AG09309 (cell line): ENCODE measurements around the gene MLYCD.
"Not testable (repeated sequence)": the region's sequence is repeated elsewhere in the genome, so short reads cannot be mapped to it uniquely, and the experiment has no call there.

Experiments
- DNase-seq: peaks from one replicate; pipeline ENCODE4 v3.0.0-alpha.2; 2010; ENCODE audit warnings: low read depth
- H3K4me3 ChIP-seq: 2 replicates; pipeline ENCODE4 v1.5.1; 2011; ENCODE audit warnings: mild to moderate bottlenecking, low read depth, low read length, moderate library complexity; ENCODE audit not compliant: control insufficient read depth
- CTCF ChIP-seq: IDR thresholded peaks from 2 replicates; pipeline ENCODE4 v1.5.1; 2011; ENCODE audit warnings: mild to moderate bottlenecking, low read depth, low read length, inconsistent platforms; ENCODE audit not compliant: insufficient read depth, control insufficient read depth; ENCODE audit errors: missing control alignments

The MLYCD gene

GRCh38 chr16:83948914-83949723 is 50.2 kb downstream of the MLYCD start:
- TF ChIP-seq CTCF, result no peak
- H3K4me3 ChIP-seq, result no peak overlapping the region
- no peak for DNase-seq

- no peak for DNase-seq
- no peak for TF ChIP-seq CTCF
- no peak overlapping the region for H3K4me3 ChIP-seq
Measured at GRCh38 chr16:83949724-83950001, 50.7 kb downstream of the MLYCD start.

- not testable (repeated sequence) for DNase-seq, H3K4me3 ChIP-seq
Measured at GRCh38 chr16:83950862-83951399, 52.0 kb downstream of the MLYCD start.

DNA sequence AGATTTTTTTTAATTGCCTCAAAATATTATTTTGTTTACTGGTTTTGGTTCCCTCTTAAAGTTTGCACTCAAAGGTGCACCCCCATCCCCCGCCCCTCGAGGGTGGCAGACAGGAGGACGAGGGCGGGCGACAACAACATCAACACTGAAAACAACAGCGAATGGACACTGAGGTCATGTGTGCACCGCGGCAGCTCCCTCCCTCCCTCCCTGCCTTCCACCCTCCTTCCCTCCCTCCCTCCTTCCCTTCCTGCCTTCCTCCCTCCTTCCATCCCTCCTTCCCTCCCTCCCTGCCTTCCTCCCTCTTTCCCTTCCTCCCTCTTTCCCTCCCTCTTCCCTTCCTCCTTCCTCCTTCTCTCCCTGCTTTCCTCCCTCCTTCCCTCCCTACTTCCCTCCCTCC is 52.6 kb downstream of the MLYCD start:
- DNase-seq, result no peak
- no peak overlapping the region for H3K4me3 ChIP-seq
- no peak for TF ChIP-seq CTCF

DNA sequence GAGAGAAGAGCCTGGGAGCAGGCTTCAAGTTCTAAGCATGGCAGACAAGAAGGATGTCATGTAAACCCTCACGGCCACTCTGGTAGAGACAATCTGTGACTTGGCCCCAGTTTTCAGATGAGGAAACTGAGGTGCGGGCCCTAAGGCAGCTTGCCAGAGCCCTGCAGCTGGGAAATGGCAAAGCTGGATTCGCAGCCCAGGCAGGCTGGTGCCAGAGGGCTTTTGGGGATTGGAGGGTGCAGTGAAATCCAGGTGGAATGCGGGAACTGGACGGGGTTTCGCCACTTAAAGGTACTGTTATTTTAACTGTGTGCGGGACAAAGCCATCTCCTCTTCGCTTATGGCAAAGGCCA is 53.6 kb downstream of the MLYCD start:
- no peak for DNase-seq
- no peak overlapping the region; the same call in 1 of the 2 replicates for H3K4me3 ChIP-seq
- TF ChIP-seq CTCF, result no peak

DNA sequence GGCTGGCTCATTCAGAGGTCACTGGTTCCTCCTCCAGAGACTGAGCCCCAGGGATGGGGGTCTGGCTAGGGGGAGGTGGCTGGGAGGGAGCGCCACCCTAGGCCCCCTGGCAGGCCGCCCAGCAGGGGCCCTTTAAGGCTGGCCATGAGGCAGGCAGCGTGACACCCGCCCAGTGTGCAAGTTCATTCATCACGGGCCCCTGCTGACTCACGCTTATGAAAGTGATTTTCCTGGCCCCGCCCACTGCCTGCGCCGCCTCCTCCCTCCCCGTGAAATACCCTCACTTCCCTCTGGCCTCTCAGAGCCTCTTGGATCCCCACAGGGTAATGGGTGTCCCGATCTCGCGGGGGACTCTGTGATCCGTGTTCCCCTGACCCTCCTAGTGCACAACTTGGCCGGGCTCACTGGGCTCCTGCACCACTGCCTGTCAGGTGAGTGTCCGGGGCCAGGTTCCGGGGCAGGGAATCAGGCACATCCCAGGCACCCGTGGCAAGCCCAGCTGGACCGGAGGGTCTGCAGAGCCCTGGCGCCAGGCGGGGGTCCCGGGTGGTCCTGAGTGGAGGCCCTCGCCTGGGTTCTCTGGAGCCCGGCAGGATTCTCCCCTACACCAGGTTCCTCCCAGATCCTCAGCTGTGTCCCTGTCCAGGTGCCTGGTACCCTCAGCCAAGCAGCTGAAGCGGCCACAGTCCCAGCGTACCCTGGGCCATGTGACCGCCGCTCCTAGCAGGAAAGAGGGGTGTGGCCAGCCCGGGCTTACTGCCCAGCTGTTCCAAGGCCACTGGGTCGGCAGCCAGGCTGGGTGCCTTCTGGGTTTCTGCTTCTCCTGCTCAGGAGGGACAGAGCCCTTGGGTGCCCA is 54.3 kb downstream of the MLYCD start, which contains the start of gene OSGIN1:
Gene OSGIN1, plus strand, starts transcription at position 301 of the 856 bp plus-strand sequence. CDS start 4,432 bp downstream, outside the sequence.
- no peak for TF ChIP-seq CTCF
- peak within 1 kb of the TSS; percentile 74 for H3K4me3 ChIP-seq
- DNase-seq, result peak; percentile 72
